Measurements from ENCODE around the gene VRK2.
"Not testable (repeated sequence)": the region's sequence is repeated elsewhere in the genome, so short reads cannot be mapped to it uniquely, and the experiment has no call there.

VRK2 gene

DNA sequence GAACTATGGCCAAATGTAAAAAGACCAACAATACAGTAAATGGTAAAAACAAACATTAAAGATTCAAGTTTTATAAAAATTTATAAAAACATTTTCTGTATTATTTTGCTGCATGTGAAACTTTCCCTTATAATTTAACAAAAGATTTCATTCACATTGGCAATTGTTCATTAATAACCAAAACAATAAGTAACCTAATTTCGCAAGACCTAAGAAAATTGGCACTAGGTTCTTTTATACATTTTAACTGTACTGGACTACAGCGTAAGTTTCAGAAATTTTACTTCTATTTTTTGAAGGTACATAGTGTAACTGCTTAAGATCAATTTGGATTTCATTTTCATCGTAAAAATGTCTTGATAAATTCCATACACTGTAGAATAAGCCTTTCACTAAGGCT lies 117.3 kb downstream of the VRK2 start:
- DNase-seq (ENCODE audit: low read depth), result no peak

DNA sequence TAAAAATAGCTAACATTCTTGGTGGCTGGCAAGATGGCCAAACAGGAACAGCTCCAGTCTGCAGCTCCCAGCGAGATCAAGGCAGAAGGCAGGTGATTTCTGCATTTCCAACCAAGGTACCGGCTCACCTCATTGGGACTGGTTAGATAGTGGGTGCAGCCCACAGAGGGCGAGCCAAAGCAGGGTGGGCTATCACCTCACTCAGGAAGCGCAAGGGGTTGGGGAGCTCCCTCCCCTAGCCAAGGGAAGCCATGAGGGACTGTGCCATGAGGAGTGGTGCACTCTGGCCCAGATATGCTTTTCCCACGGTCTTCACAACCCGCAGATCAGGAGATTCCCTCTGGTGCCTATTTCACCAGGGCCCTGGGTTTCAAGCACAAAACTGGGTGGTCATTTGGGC lies 121.5 kb downstream of the VRK2 start:
- not testable (repeated sequence) for DNase-seq (ENCODE audit: low read depth)

DNA sequence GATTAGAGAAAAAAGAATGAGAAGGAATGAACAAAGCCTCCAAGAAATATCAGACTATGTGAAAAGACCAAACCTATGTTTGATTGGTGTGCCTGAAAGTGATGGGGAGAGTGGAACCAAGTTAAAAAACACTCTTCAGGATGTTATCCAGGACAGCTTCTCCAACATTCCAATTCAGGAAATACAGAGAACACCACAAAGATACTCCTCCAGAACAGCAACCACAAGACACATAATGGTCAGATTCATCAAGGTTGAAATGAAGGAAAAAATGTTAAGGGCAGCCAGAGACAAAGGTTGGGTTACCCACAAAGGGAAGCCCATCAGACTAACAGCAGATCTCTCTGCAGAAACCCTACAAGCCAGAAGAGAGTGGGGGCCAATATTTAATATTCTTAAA lies 123.2 kb downstream of the VRK2 start:
- not testable (repeated sequence) for DNase-seq (ENCODE audit: low read depth)

DNA sequence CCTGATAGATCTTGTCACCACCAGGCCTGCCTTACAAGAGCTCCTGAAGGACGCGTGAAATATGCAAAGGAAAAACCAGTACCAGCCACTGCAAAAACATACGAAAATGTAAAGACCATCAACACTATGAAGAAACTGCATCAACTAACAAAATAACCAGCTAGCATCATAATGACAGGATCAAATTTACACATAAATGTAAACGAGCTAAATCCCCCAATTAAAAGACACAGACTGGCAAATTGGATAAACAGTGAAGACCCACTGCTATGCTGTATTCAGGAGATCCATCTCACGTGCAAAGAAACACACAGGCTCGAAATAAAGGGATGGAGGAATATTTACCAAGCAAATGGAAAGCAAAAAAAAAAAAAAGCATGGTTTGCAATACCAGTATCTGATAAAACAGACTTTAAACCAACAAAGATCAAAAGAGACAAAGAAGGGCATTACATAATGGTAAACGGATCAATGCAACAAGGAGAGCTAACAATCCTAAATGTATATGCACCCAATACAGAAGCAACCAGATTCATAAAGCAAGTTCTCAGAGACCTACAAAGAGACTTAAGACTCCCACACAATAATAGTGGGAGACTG lies 123.8 kb downstream of the VRK2 start:
- not testable (repeated sequence) for DNase-seq (ENCODE audit: low read depth)

DNA sequence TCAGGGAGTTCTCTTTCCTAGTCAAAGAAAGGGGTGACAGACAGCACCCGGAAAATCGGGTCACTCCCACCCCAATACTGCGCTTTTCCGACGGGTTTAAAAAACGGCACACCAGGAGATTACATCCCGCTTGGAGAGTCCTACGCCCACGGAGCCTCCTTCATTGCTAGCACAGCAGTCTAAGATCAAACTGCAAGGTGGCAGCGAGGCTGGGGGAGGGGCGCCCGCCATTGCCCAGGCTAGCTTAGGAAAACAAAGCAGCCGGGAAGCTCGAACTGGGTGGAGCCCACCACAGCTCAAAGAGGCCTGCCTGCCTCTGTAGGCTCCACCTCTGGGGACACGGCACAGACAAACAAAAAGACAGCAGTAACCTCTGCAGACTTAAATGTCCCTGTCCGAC lies 125.2 kb downstream of the VRK2 start:
- DNase-seq (ENCODE audit: low read depth), result not testable (repeated sequence)

DNA sequence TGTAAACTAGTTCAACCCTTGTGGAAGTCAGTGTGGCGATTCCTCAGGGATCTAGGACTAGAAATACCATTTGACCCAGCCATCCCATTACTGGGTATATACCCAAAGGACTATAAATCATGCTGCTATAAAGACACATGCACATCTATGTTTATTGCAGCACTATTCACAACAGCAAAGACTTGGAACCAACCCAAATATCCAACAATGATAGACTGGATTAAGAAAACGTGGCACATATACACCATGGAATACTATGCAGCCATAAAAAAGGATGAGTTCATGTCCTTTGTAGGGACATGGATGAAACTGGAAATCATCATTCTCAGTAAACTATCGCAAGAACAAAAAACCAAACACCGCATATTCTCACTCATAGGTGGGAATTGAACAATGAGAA lies 130.6 kb downstream of the VRK2 start:
- DNase-seq (ENCODE audit: low read depth), result not testable (repeated sequence)

DNA sequence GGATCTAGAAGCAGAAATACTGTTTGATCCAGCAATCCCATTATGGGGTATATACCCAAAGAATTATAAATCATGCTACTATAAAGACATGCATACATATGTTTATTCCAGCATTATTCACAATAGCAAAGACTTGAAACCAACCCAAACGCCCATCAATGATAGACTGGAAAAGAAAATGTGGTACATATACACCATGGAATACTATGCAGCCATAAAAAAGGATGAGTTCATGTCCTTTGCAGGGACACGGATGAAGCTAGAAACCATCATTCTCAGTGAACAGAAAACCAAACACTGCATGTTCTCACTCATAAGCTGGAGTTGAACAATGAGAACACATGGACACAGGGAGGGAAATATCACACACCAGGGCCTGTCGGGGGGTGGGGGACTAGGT lies 133.6 kb downstream of the VRK2 start:
- DNase-seq (ENCODE audit: low read depth), result not testable (repeated sequence)

DNA sequence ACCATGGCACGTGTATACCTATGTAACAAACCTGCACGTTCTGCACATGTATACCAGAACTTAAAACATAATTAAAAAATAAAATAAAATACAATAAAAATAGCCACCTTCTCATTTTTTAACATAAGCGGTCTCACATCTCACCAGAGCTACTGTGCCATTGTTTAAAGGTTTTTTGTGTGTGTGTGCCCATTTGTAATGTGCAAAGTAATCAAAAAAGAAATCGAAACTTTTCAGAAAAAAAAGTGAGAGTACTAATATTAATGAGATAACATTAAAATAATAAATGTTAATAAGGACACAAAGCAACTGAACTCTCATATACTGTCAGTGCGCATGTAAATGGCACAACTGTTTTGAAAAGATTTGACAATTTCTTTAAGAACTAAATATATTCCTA lies 134.0 kb downstream of the VRK2 start:
- DNase-seq (ENCODE audit: low read depth), result no peak

DNA sequence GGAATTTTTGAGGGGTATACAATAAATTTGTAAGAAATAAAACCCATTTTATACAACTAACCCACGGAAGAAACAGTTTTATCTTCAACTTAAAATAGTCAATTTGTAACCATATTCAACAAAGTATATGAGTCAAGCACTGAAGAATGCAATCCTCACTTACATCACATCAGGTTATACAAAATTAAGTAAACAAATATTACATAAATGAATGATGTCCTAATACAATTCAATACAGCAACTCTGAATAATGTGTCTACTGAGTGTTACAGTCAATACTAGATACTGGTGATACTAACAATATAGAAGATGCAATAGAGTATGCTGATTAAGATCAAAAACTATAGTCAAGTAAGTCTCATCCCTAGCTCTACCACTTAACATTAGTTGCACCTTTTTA lies 135.9 kb downstream of the VRK2 start:
- no peak for DNase-seq (ENCODE audit: low read depth)

DNA sequence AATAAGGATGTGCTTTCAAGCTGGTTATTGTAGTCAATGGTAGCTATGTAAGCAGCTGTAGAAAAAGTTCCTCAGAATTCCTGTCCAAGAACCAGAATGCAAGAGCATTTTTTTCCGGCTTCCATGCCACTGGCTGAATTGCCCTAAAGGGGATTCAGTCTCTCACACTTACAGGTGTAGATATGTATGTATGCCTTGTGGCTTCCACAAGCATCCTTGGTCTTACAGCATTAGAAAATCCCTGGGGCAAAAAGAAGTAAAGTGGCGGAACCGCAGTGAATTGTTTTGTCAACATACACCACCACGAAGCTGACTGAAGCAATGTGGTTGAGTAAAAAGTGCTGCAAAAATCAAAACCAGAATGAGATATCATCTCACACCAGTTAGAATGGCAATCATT lies 139.9 kb downstream of the VRK2 start:
- no peak for DNase-seq (ENCODE audit: low read depth)

DNA sequence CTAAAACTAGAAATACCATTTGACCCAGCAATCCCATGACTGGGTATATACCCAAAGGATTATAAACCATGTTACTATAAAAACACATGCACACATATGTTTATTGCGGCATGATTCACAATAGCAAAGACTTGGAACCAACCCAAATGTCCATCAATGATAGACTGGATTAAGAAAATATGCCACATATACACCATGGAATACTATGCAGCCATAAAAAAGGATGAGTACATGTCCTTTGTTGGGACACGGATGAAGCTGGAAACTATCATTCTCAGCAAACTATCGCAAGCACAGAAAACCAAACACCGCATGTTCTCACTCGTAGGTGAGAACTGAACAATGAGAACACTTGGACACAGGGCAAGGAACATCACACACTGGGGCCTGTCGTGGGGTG lies 140.4 kb downstream of the VRK2 start:
- DNase-seq (ENCODE audit: low read depth), result not testable (repeated sequence)

DNA sequence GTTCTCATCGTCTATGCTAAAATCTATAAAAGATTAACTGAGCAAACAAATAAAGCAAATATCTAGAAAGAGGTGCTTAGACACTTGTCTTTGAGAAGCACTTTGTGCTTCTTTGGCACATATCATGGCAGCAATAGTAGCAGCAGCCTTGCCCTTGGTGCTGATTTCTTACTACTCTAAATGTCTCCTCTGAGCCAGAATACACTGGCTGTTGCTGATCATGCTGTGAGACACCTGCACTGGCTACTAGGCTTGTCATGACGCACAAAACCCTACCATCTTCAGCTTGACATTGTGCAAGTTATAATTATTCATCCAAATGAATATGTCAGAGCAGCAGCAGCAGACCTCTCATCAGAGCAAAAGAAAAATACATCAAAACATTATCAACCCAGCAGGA lies 147.9 kb downstream of the VRK2 start:
- DNase-seq (ENCODE audit: low read depth), result no peak

DNA sequence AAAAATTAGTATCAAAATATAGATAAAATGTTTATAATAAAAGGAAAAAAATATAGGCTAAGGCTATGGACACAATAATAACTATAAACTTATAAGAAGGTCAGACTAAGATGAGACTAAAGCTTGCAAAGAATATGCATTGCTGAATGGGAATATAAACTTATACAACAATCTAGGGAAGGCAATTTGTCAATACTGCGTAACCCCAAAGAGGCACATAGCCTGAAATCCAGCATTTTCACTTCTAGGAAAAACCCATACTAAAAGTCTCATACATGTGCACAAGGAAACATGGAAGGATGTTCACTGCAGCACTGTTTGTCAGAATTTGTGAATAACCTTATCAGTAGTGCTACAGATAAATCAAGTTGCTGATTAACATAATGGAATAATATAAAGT lies 149.1 kb downstream of the VRK2 start:
- no peak for DNase-seq (ENCODE audit: low read depth)

DNA sequence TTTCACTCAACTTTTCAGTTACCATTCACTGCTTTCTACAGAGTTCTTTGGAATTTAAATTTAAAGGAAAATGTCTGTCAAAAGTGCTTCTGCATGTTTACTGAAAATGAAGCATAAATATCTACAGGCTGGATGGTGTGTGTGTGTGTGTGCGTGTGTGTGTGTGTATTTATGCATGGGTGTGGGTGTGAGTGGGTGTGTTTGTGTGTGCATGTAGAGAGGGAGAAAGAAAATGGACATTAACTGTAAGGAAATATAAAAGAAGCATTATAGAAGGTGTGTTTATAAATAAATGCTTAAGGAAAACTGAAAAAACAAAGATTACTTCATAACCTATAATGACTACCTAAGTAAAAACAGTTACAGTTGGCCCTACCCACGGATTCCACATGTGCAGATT lies 151.3 kb downstream of the VRK2 start:
- DNase-seq (ENCODE audit: low read depth), result no peak

DNA sequence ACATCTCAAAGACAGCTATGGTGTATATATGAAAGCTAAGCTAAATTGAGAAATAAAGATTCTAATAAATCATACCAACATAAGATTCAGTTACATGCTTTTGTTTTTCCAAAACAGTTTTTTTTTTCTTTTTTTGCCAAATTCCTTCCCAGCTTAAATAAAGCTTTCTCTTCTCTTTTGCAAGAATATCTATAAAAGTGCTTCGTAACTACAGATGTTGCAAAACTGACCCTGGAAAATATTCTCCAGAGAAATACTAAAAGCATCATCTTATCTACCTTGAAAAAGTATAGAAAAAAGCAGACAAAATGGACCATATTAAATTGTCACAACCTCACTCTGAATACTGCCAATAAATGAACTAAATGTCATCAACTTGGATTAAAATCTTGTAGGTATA lies 155.8 kb downstream of the VRK2 start:
- DNase-seq (ENCODE audit: low read depth), result no peak

DNA sequence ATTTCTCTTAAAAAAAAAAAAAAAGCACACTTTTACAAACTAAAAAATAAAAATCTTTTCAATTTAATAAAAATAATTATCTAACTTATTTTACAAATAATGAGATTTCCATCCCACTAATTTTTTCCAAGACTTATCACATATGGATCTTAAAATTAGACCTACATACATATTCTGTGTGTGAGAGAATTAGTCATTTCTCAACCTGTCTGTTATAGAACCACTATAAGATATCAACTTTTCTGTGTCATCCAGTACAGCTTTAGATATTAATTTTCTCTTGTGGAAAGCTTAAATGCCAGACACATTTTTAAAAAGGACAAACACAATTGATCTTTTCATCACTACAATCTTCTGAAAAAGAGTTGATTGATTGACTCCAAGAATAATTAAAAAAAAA lies 156.4 kb downstream of the VRK2 start:
- DNase-seq (ENCODE audit: low read depth), result no peak

DNA sequence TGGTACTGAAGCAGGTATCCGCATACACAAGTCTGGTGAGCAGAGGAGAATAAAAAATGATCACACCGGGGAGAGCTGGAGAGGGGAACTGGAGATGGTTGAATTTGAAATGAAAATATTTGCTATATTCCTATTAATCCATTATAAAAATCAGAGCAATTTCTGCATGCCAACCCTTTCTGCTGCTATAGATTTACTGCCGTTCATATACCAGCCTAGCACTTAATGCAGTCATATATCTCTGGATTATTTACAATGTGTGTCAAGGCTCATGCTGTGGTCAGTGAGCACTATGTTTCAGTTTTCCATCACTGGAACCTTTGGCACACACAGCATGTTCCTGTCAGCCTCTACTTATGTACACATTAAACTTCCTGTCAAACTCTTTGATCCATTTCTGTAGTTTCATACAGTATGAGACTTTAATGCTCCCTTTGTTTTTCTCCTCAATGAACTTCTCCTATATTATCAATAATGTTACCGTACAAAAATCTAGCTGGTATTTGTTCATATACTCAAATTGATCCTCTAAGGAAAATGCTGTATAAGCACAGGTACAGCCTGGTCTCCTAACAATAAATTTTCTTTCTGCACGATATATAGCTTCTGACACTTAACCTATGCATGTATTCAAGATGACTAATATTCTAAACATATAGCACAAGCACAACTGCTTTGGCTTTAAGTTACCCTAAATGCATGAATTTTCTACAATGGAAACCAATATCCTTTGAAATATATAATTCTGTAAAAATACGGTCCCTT lies 157.8 kb downstream of the VRK2 start:
- no peak for DNase-seq (ENCODE audit: low read depth)

DNA sequence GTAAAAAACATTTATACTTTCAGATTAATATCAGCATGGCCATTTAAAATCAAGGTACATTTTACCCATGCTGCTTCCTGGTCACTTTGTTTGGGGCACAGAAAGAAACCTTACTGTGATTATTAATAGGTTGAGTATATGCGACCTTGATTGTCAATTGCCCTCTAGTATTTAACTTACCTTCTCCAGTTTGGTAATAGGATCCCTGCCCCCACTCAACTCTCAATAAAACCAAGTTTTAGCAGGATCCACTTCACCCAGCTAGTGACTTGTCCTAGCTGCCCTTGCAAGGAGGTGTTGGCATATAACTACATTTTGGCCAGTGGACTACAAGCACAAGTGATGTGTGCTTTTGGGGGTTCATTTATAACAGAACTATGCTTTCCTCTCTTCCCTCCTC lies 160.2 kb downstream of the VRK2 start:
- DNase-seq (ENCODE audit: low read depth), result no peak

DNA sequence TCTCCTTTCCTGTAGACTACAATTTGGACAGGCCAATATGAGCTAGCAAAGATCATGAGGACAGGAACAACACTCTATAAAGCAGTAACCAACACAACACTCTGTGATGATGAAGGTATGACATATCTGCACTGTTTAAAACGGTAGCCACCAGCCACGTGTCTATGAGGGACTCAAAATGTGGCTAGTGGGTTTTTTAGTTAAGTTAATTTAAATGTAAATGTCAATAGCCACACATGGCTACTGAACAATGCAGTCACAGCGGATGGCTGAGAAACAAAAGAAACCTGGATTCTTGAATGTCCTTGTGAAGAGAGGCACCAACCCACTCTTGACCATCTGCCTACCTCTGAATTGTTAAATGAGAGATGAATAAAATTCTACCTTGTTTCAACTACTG lies 160.6 kb downstream of the VRK2 start:
- no peak for DNase-seq (ENCODE audit: low read depth)

All from T follicular helper cell (primary cell).